Neural cell (in vitro differentiated cells): ENCODE data around the gene SEC23IP. TPM values are rescaled to one million over a fixed set of nuclear protein-coding genes. Genes with fewer than 3 reads are reported as not detected.

Source experiments
- H2AFZ ChIP-seq: fragments of 200-600, 300-800 bp; sonication (generic), shearing (Covaris generic); 2 replicates; pipeline ENCODE4 v1.6.0; 2014; ENCODE audit warnings: low read depth, mild to moderate bottlenecking, antibody characterized with exemption, low read length, moderate library complexity
- H3F3A ChIP-seq: fragments of 200-600 bp; shearing (Covaris generic); 2 replicates; pipeline ENCODE4 v1.6.1; 2016; ENCODE audit warnings: mild to moderate bottlenecking, moderate library complexity, mixed read lengths, antibody characterized with exemption, low read length; ENCODE audit not compliant: insufficient read depth, poor library complexity, severe bottlenecking
- H3K27ac ChIP-seq: fragments of 200-600, 300-800 bp; sonication (generic), shearing (Covaris generic); 2 replicates; pipeline ENCODE4 v1.5.1; 2014; ENCODE audit warnings: mild to moderate bottlenecking, low read length, moderate library complexity
- H3K27me3 ChIP-seq: fragments of 300-800, 200-600 bp; sonication (generic), shearing (Covaris generic); 2 replicates; pipeline ENCODE4 v1.6.0; 2014; ENCODE audit warnings: mild to moderate bottlenecking, low read depth, low read length, moderate library complexity; ENCODE audit not compliant: insufficient read depth
- H3K36me3 ChIP-seq: fragments of 300-800, 200-600 bp; sonication (generic), shearing (Covaris generic); 2 replicates; pipeline ENCODE4 v1.5.1; 2014; ENCODE audit warnings: mild to moderate bottlenecking, antibody characterized with exemption, low read length, moderate library complexity; ENCODE audit not compliant: insufficient read depth
- H3K4me2 ChIP-seq: fragments of 300-800, 200-600 bp; sonication (generic), shearing (Covaris generic); 2 replicates; pipeline ENCODE4 v1.6.0; 2014; ENCODE audit warnings: mild to moderate bottlenecking, low read length
- H3K4me3 ChIP-seq: fragments of 300-800, 200-600 bp; sonication (generic), shearing (Covaris generic); 2 replicates; pipeline ENCODE4 v1.5.1; 2014; ENCODE audit warnings: mild to moderate bottlenecking, low read length, moderate library complexity
- H3K79me2 ChIP-seq: fragments of 200-600 bp; shearing (Covaris generic); replicated peaks from 2 replicates; pipeline ENCODE4 v1.6.0; 2014; ENCODE audit warnings: mild to moderate bottlenecking, low read length, moderate library complexity; ENCODE audit not compliant: insufficient read depth
- H3K9ac ChIP-seq: fragments of 300-800, 200-600 bp; sonication (generic), shearing (Covaris generic); 2 replicates; pipeline ENCODE4 v1.6.1; 2016; ENCODE audit warnings: mild to moderate bottlenecking, low read length, mixed read lengths
- H3K9me2 ChIP-seq: fragments of 200-600 bp; shearing (Covaris generic); 2 replicates; pipeline ENCODE4 v1.6.1; 2016; ENCODE audit warnings: mild to moderate bottlenecking, low read length, mixed read lengths; ENCODE audit not compliant: insufficient read depth
- H3K9me3 ChIP-seq: fragments of 200-600, 300-800 bp; sonication (generic), shearing (Covaris generic); 2 replicates; pipeline ENCODE4 v1.6.1; 2016; ENCODE audit warnings: mild to moderate bottlenecking, mixed run types, low read length, moderate library complexity, mixed read lengths
- H4K20me1 ChIP-seq: fragments of 200-600 bp; shearing (Covaris generic); 2 replicates; pipeline ENCODE4 v1.6.1; 2016; ENCODE audit warnings: mild to moderate bottlenecking, mixed run types; ENCODE audit not compliant: insufficient read depth
- EP300 ChIP-seq: fragments of 450-650 bp; conservative IDR thresholded peaks from 2 replicates; pipeline ENCODE4 v1.6.1; 2014; ENCODE audit warnings: antibody characterized with exemption, mild to moderate bottlenecking, moderate library complexity; ENCODE audit not compliant: poor library complexity, severe bottlenecking
- EZH2 ChIP-seq: fragments of 200-600, 300-800 bp; shearing (Covaris generic), sonication (generic); IDR thresholded peaks from 2 replicates; pipeline ENCODE4 v1.6.1; 2014; ENCODE audit warnings: antibody characterized with exemption, low read length, borderline replicate concordance, mild to moderate bottlenecking; ENCODE audit not compliant: insufficient read depth, poor library complexity, severe bottlenecking
- MXI1 ChIP-seq: fragments of 450-650 bp; conservative IDR thresholded peaks from 2 replicates; pipeline ENCODE4 v1.6.1; 2014; ENCODE audit warnings: antibody characterized with exemption, mild to moderate bottlenecking; ENCODE audit not compliant: poor library complexity, severe bottlenecking
- POLR2AphosphoS5 ChIP-seq: IDR thresholded peaks from 2 replicates; pipeline ENCODE4 v1.6.1; 2012
- RAD21 ChIP-seq: fragments of 450-650 bp; conservative IDR thresholded peaks from 2 replicates; pipeline ENCODE4 v1.6.1; 2014; ENCODE audit warnings: antibody characterized with exemption, mild to moderate bottlenecking, moderate library complexity
- SMC3 ChIP-seq: fragments of 450-650 bp; conservative IDR thresholded peaks from 2 replicates; pipeline ENCODE4 v1.6.1; 2014; ENCODE audit warnings: antibody characterized with exemption, mild to moderate bottlenecking, moderate library complexity; ENCODE audit not compliant: poor library complexity
- TAF1 ChIP-seq: IDR thresholded peaks from 2 replicates; pipeline ENCODE4 v1.6.1; 2012; ENCODE audit warnings: low read depth
- polyA plus RNA-seq: library from polyadenylated mRNA; depleted of rRNA; stranded (reverse); fragments of >200 nt; gene quantifications from 2 replicates; pipeline ENCODE4 v1.2.3, GENCODE V29; 2014
- TF ChIP-seq, protein P1 (sequence below): IDR thresholded peaks from 2 replicates; pipeline ENCODE4 v1.6.1; 2012; ENCODE audit warnings: borderline replicate concordance
- TF ChIP-seq, protein P2 (sequence below): fragments of 450-650 bp; IDR thresholded peaks from 2 replicates; pipeline ENCODE4 v1.5.1; 2014; ENCODE audit warnings: antibody characterized with exemption, mild to moderate bottlenecking, moderate library complexity; ENCODE audit not compliant: poor library complexity, severe bottlenecking

The SEC23IP gene
- polyA plus RNA-seq, 1 donor from 2014 or later = 13.8 TPM

DNA sequence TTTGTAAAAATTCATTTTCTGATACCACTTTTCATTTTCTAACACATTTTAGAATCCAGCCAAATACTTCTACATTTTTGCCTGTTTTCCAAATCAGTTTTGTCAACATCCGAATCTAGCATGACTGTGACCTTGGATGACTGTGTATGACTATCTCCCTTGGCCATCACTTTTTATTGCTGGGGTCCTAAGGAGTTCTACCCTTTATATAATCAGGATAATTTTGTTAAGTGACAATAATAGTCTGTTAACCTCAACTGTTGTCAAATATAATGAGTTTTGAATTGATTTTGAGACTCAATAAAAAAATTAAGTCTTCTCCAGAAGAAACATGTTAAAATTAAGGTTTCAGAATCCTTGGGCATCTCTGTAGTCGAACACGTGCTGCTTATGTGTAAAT, 53.3 kb downstream of the SEC23IP start:
- H3K4me2 ChIP-seq = no peak overlapping the region
- no peaks in the 10 kb centered on the region for H3K9me3 ChIP-seq
- no peaks in the 10 kb centered on the region for H3K27me3 ChIP-seq
- no peaks in the 10 kb centered on the region for H4K20me1 ChIP-seq
- no peaks in the 10 kb centered on the region for H3F3A ChIP-seq
- no peak for TF ChIP-seq SMC3
- no peak for TF ChIP-seq POLR2AphosphoS5
- TF ChIP-seq, protein P1, sequence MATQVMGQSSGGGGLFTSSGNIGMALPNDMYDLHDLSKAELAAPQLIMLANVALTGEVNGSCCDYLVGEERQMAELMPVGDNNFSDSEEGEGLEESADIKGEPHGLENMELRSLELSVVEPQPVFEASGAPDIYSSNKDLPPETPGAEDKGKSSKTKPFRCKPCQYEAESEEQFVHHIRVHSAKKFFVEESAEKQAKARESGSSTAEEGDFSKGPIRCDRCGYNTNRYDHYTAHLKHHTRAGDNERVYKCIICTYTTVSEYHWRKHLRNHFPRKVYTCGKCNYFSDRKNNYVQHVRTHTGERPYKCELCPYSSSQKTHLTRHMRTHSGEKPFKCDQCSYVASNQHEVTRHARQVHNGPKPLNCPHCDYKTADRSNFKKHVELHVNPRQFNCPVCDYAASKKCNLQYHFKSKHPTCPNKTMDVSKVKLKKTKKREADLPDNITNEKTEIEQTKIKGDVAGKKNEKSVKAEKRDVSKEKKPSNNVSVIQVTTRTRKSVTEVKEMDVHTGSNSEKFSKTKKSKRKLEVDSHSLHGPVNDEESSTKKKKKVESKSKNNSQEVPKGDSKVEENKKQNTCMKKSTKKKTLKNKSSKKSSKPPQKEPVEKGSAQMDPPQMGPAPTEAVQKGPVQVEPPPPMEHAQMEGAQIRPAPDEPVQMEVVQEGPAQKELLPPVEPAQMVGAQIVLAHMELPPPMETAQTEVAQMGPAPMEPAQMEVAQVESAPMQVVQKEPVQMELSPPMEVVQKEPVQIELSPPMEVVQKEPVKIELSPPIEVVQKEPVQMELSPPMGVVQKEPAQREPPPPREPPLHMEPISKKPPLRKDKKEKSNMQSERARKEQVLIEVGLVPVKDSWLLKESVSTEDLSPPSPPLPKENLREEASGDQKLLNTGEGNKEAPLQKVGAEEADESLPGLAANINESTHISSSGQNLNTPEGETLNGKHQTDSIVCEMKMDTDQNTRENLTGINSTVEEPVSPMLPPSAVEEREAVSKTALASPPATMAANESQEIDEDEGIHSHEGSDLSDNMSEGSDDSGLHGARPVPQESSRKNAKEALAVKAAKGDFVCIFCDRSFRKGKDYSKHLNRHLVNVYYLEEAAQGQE = no peak
- no peak for TF ChIP-seq MXI1
- TF ChIP-seq EP300 = no peak
- TF ChIP-seq EZH2 = no peak
- no peak overlapping the region for H2AFZ ChIP-seq
- no peaks in the 10 kb centered on the region for H3K36me3 ChIP-seq
- H3K4me3 ChIP-seq = no peak overlapping the region
- no peaks in the 10 kb centered on the region for H3K79me2 ChIP-seq
- no peaks in the 10 kb centered on the region for H3K9me2 ChIP-seq
- H3K9ac ChIP-seq = no peak overlapping the region
- H3K27ac ChIP-seq = no peak overlapping the region

DNA sequence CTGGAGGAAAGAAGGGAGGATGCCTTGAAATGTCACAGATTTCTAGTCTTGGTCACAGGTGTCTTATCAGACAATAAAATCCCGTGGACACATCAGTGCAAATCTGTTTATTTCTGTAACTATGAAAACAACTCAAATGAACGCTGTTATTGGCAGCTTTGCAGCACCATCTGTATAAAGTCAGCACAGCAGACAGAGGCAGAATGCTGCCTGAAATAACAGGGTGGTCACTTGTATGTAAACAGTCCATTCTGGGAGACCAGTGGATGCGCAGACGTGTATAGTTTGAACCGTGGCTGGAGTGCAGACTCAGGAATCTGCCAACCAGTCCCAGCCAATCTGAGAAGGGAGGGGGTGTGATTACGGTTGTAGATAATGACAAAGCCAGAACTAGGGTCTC, 54.8 kb downstream of the SEC23IP start:
- TF ChIP-seq MXI1 = no peak
- no peaks in the 10 kb centered on the region for H4K20me1 ChIP-seq
- no peaks in the 10 kb centered on the region for H3K9me2 ChIP-seq

DNA sequence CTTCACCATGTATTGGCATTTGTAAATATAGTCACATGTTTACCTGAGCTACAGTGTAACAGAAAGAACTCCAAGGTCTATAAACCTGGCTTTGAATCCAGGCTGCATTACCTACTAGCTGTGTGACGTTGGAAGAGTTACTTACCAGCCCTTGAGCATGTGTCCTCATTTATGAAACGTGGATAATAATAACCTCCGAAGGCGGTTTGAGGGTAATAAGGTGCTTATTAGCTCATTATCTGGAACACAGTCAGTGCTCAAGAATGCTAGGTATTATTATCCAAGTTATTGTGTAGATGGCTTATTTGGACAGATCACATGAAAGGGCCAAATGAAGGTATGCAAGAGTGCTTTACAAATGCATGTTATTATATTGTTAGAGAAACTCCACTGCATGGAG, 64.9 kb downstream of the SEC23IP start:
- TF ChIP-seq EZH2 = no peak
- no peak for TF ChIP-seq TAF1
- TF ChIP-seq, protein P2, sequence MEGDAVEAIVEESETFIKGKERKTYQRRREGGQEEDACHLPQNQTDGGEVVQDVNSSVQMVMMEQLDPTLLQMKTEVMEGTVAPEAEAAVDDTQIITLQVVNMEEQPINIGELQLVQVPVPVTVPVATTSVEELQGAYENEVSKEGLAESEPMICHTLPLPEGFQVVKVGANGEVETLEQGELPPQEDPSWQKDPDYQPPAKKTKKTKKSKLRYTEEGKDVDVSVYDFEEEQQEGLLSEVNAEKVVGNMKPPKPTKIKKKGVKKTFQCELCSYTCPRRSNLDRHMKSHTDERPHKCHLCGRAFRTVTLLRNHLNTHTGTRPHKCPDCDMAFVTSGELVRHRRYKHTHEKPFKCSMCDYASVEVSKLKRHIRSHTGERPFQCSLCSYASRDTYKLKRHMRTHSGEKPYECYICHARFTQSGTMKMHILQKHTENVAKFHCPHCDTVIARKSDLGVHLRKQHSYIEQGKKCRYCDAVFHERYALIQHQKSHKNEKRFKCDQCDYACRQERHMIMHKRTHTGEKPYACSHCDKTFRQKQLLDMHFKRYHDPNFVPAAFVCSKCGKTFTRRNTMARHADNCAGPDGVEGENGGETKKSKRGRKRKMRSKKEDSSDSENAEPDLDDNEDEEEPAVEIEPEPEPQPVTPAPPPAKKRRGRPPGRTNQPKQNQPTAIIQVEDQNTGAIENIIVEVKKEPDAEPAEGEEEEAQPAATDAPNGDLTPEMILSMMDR = no peak
- TF ChIP-seq MXI1 = no peak
- TF ChIP-seq, protein P1 = no peak
- no peak for TF ChIP-seq RAD21
- no peak for TF ChIP-seq SMC3
- TF ChIP-seq EP300 = no peak
- no peak for TF ChIP-seq POLR2AphosphoS5
- no peaks in the 10 kb centered on the region for H3K9me2 ChIP-seq
- H3K4me2 ChIP-seq = no peak overlapping the region

More for the DNA sequence above, 54.8 kb downstream of the SEC23IP start:
- Histone ChIP-seq H3K27me3 (no peaks in the 10 kb centered on the region), H3K4me2 (no peak overlapping the region), H2AFZ (no peak overlapping the region), H3K9ac (no peak overlapping the region), H3K27ac (no peak overlapping the region), H3K36me3 (no peaks in the 10 kb centered on the region), H3K9me3 (no peaks in the 10 kb centered on the region), H3K79me2 (no peaks in the 10 kb centered on the region), H3F3A (no peaks in the 10 kb centered on the region), H3K4me3 (no peak overlapping the region)

More for the DNA sequence above, 64.9 kb downstream of the SEC23IP start:
- Histone ChIP-seq H3F3A (no peaks in the 10 kb centered on the region), H3K4me3 (no peak overlapping the region), H3K27me3 (no peaks in the 10 kb centered on the region), H4K20me1 (no peaks in the 10 kb centered on the region), H3K27ac (no peak overlapping the region), H3K9me3 (no peaks in the 10 kb centered on the region), H3K79me2 (no peaks in the 10 kb centered on the region), H3K36me3 (no peaks in the 10 kb centered on the region), H3K9ac (no peak overlapping the region), H2AFZ (no peak overlapping the region)
